Activated T-helper 1 cell treated with anti-CD3 and anti-CD28 coated beads, Interleukin-2, amount 50 U/mL, for 16 hours (primary cell): ENCODE data around the gene MET.
"Not testable (repeated sequence)": the region's sequence is repeated elsewhere in the genome, so short reads cannot be mapped to it uniquely, and the experiment has no call there.

Experiments used
- DNase-seq, 2 donors: peaks; one replicate each; pipeline ENCODE4 v3.0.0-alpha.2; 2020; ENCODE audit warnings: low read depth in 1 of 2, low spot score in 1 of 2

The MET gene

GRCh38 chr7:116671681-116672595 lies at the start of gene MET:
Gene MET, plus strand, starts transcription at chr7:116672196. Its CDS starts 26,889 bp downstream, at chr7:116699085.
- DNase-seq: peak in 1 of 2 donors; percentile 3

DNA sequence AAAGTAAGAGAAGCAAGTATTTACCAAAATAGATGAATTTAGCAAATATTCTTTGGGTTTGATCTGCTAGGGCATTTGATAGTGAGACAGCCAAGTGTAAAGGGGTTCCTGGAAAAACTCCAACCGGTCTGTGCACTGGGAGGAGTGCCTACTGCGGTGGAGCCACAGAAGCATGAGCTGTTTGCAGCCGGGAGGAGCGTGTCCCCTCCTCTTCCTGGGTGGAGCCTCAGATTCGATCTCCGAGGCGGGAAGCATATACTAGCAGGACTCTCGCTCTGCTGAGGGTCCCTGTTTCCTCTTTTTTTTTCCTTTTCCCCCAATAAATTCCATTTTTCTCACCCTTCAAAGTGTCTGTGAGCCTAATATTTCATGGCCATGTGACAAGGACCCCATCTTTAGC lies 45.1 kb upstream of the MET start:
- no peak for DNase-seq

- no peak for DNase-seq
Measured at GRCh38 chr7:116629051-116629463, 42.9 kb upstream of the MET start.

- DNase-seq: no peak
Measured at GRCh38 chr7:116630357-116630756, 41.6 kb upstream of the MET start.

- no peak for DNase-seq
Measured at GRCh38 chr7:116630932-116631671, 40.9 kb upstream of the MET start.

GRCh38 chr7:116631676-116632075 lies 40.3 kb upstream of the MET start:
- no peak for DNase-seq

DNA sequence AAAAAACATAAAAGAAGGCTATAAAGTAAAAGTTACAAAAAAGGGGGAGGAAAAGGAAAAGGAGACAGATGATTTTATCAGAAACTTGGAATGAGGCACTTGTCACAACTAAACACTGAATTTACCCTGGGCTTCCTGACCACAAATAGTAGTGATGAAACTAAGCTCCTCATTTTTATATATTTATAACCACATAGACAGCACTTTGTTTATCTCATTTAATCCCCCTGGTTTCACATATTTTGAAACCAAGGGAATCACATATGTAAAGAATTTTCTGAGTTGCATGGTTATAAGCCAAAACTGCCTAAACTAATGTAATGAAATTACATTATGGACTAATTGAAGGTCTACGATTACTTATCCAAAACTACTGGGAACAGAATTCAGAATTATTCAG lies 39.6 kb upstream of the MET start:
- DNase-seq: no peak

GRCh38 chr7:116633131-116633988 lies 38.6 kb upstream of the MET start:
- DNase-seq: no peak

- no peak for DNase-seq
Measured at GRCh38 chr7:116636997-116637396, 35.0 kb upstream of the MET start.

DNA sequence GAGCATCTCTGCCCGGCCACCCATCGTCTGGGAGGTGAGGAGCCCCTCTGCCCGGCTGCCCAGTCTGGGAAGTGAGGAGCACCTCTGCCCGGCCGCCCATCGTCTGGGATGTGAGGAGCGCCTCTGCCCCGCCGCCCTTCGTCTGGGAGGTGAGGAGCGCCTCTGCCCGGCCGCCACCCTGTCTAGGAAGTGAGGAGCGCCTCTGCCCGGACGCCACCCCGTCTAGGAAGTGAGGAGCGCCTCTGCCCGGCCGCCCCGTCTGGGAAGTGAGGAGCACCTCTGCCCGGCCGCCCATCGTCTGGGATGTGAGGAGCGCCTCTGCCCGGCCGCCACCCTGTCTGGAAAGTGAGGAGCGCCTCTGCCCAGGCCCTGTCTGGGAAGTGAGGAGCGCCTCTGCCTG lies 33.4 kb upstream of the MET start:
- DNase-seq: not testable (repeated sequence)

DNA sequence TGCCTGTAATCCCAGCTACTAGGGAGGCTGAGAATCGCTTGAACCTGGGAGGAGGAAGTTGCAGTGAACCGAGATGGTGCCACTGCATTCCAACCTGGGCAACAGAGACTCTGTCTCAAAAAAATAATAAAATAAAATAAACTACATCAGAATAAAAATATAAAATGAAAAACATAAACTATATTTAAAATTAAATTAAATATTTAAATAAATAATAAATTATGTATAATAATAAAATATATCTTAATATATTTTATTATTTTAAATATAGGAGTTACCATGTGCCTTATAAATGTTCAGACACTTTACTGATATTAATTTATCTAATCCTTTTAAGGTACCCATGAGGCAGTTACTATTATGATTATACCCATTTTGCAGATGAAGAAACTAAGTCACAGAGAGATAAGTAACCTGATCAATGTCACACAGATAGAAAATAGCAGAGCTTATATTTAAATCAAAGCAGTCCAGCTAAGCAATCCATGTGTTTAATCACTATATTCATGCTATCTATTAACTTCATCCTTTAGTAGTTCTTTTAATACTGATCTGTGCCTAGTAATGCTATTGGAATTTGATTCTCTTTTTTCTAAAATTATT lies 30.3 kb upstream of the MET start:
- DNase-seq: no peak

DNA sequence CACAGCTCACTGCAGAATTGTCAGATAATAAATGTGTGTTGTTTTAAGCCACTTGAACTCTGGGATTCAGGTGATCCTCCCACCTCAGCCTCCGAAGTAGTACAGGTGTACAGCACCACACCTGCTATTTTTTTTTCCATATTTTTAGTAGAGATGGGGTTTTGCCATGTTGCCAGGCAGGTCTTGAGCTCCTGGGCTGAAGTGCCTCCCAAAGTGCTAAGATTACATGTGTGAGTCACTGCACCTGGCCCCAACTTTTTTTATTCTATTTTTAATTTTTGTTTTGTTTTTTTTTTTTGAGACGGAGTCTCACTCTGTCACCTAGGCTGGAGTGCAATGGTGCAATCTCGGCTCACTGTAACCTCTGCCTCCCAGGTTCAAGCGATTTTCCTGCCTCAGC lies 28.8 kb upstream of the MET start:
- not testable (repeated sequence) for DNase-seq

GRCh38 chr7:116644628-116645027 lies 27.4 kb upstream of the MET start:
- DNase-seq: no peak

- DNase-seq: no peak
Measured at GRCh38 chr7:116647290-116647689, 24.7 kb upstream of the MET start.

GRCh38 chr7:116647861-116648260 lies 24.1 kb upstream of the MET start:
- no peak for DNase-seq

- no peak for DNase-seq
Measured at GRCh38 chr7:116650436-116650835, 21.6 kb upstream of the MET start.

DNA sequence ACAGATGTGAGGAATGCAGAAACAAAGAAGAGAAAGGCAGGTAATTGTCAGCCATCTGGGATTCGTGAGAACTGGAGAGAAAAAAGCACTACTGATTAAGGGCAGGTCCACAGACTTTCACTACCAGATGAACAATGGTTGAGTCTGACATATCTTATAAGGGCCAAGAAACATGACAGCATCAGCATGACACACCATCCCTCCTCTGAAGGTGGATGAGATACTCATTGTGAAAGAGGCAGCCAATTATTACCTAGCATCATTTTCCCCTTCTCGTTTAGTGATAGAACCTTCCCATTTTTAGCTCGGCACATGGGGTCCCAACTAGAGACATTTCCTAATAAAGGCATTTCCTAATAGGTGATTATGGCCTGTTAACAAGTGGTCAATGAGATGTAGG lies 19.2 kb upstream of the MET start:
- DNase-seq: no peak

GRCh38 chr7:116653204-116653603 lies 18.8 kb upstream of the MET start:
- no peak for DNase-seq

- no peak for DNase-seq
Measured at GRCh38 chr7:116653646-116654045, 18.4 kb upstream of the MET start.

DNA sequence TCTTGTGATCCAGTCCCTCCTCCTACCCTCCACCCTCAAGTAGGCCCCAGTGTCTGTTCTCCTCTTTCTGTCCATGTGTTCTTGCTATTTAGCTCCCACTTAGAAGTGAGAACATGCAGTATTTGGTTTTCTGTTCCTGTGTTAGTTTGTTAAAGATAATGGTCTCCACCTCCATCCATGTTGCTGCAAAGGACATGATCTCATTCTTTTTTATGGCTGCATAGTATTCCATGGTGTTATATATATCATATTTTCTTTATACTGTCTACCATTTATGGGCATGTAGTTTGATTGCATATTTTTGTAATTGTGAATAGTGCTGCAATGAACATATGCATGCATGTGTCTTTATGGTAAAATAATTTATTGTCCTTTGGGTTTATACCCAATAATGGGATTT lies 12.7 kb upstream of the MET start:
- DNase-seq: not testable (repeated sequence)

- no peak for DNase-seq
Measured at GRCh38 chr7:116661865-116662264, 10.1 kb upstream of the MET start.
